ENCODE measurements around the gene HNRNPLL. TPM values are rescaled to one million over a fixed set of nuclear protein-coding genes. Genes with fewer than 3 reads are reported as not detected.

The HNRNPLL gene
- total RNA-seq, 1 donor: 46.0 TPM

DNA sequence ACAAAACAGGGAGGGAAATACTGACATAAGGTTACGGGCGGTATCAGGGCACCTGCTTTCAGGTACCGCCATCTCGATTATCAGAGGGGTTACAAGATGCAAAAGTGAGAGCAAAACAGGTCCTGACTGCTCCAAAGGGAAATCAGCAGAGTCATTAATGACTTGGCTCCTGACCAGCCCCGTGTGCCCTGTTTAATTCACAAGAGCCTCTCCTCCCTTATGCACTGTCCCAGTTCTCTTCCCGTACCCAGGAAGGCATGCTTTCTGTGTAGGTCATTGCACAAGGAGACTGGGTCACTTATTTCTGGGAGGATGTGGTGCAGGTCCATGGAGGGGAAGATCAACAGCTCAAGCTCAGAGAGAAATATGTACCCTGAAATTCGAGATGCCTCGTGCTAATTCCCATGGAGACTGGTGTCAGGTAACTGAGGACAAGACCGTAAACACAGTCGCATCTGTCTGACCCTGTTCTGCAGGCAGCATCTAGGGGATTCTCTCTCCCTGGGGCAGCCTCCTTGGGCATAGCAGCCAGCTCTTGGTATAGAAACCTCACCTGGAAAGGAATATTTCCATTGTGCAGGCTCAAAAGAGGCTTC lies 79.9 kb downstream of the HNRNPLL start:
- Histone ChIP-seq H3K9me3 (ENCODE audit: low read depth, low read length) (no peaks in the 10 kb centered on the region), H3K79me2 (ENCODE audit: insufficient read depth, low read length) (no peaks in the 10 kb centered on the region), H3K27ac (ENCODE audit: low read depth, low read length) (no peak overlapping the region), H3K4me1 (ENCODE audit: insufficient read depth, low read length) (peaks cover 11% of the 10 kb centered on the region), H3K4me2 (ENCODE audit: insufficient read depth, low read length) (no peak overlapping the region), H2AFZ (ENCODE audit: low read length) (no peak overlapping the region), H3K36me3 (ENCODE audit: insufficient read depth, low read length) (no peaks in the 10 kb centered on the region), H4K20me1 (ENCODE audit: insufficient read depth, low read length) (no peaks in the 10 kb centered on the region), H3K4me3 (ENCODE audit: insufficient read depth, low read length) (no peak overlapping the region), H3K27me3 (ENCODE audit: insufficient read depth, low read length) (peaks cover 22% of the 10 kb centered on the region)
- TF ChIP-seq, protein P1, sequence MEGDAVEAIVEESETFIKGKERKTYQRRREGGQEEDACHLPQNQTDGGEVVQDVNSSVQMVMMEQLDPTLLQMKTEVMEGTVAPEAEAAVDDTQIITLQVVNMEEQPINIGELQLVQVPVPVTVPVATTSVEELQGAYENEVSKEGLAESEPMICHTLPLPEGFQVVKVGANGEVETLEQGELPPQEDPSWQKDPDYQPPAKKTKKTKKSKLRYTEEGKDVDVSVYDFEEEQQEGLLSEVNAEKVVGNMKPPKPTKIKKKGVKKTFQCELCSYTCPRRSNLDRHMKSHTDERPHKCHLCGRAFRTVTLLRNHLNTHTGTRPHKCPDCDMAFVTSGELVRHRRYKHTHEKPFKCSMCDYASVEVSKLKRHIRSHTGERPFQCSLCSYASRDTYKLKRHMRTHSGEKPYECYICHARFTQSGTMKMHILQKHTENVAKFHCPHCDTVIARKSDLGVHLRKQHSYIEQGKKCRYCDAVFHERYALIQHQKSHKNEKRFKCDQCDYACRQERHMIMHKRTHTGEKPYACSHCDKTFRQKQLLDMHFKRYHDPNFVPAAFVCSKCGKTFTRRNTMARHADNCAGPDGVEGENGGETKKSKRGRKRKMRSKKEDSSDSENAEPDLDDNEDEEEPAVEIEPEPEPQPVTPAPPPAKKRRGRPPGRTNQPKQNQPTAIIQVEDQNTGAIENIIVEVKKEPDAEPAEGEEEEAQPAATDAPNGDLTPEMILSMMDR (IDR thresholded peaks at IDR 0.05; ENCODE audit: extremely low read depth, low read depth, low read length): no peak
- no peak for DNase-seq (ENCODE audit: insufficient read length, low spot score, missing footprints)

DNA sequence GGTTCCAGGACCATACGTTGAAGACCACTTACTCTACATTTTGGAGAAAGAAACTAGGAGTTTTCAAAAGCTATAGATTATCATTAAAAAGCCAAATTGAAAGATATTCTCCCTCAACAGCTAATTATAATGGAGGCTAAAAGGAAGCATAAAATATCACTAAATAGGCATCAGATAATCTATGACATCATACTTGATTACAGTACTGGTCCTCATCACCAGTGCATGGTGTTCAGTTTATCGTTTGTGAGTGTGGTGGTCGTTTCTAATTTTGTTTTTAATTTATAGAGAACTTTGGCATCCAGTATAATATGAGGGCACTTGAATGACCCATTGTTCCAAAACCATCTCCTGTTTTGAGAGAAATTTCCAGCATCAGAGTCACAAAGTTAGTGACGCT lies 80.9 kb downstream of the HNRNPLL start:
- no peaks in the 10 kb centered on the region for H4K20me1 ChIP-seq (ENCODE audit: insufficient read depth, low read length)
- no peak overlapping the region for H3K4me3 ChIP-seq (ENCODE audit: insufficient read depth, low read length)
- peaks cover 27% of the 10 kb centered on the region for H3K27me3 ChIP-seq (ENCODE audit: insufficient read depth, low read length)
- no peak overlapping the region for H2AFZ ChIP-seq (ENCODE audit: low read length)
- no peaks in the 10 kb centered on the region for H3K9me3 ChIP-seq (ENCODE audit: low read depth, low read length)
- H3K4me2 ChIP-seq (ENCODE audit: insufficient read depth, low read length): no peak overlapping the region
- TF ChIP-seq, protein P1 (IDR thresholded peaks at IDR 0.05; ENCODE audit: extremely low read depth, low read depth, low read length): no peak
- DNase-seq (ENCODE audit: insufficient read length, low spot score, missing footprints): no peak
- peaks cover 9% of the 10 kb centered on the region for H3K4me1 ChIP-seq (ENCODE audit: insufficient read depth, low read length)
- no peak overlapping the region for H3K27ac ChIP-seq (ENCODE audit: low read depth, low read length)
- H3K36me3 ChIP-seq (ENCODE audit: insufficient read depth, low read length): no peaks in the 10 kb centered on the region
- H3K79me2 ChIP-seq (ENCODE audit: insufficient read depth, low read length): no peaks in the 10 kb centered on the region

DNA sequence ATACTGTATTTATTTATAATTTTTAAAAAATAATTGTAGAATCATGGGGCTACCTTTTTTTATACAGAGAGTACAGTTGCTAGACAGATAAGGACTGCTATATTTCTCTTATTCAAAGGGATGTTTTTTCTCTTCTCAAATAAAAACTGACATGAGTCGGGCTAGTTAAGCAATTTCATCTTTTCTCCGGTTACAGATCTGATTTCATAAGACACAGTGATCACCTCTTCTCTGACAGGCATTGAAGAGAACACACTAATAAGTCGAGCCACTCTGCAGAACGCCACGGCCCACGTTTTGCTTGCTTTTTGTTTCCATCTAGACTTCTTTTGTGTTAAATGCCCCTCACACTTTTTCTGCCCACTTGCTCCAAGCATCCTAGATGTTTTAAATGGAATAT lies 85.4 kb downstream of the HNRNPLL start:
- Histone ChIP-seq H3K36me3 (ENCODE audit: insufficient read depth, low read length) (no peaks in the 10 kb centered on the region), H2AFZ (ENCODE audit: low read length) (no peak overlapping the region), H3K27me3 (ENCODE audit: insufficient read depth, low read length) (peaks cover 18% of the 10 kb centered on the region), H3K79me2 (ENCODE audit: insufficient read depth, low read length) (no peaks in the 10 kb centered on the region), H3K27ac (ENCODE audit: low read depth, low read length) (no peak overlapping the region), H3K4me2 (ENCODE audit: insufficient read depth, low read length) (no peak overlapping the region), H3K4me3 (ENCODE audit: insufficient read depth, low read length) (no peak overlapping the region), H3K9me3 (ENCODE audit: low read depth, low read length) (no peaks in the 10 kb centered on the region), H3K4me1 (ENCODE audit: insufficient read depth, low read length) (no peaks in the 10 kb centered on the region), H4K20me1 (ENCODE audit: insufficient read depth, low read length) (no peaks in the 10 kb centered on the region)
- DNase-seq (ENCODE audit: insufficient read length, low spot score, missing footprints): no peak
- TF ChIP-seq, protein P1 (IDR thresholded peaks at IDR 0.05; ENCODE audit: extremely low read depth, low read depth, low read length): no peak

DNA sequence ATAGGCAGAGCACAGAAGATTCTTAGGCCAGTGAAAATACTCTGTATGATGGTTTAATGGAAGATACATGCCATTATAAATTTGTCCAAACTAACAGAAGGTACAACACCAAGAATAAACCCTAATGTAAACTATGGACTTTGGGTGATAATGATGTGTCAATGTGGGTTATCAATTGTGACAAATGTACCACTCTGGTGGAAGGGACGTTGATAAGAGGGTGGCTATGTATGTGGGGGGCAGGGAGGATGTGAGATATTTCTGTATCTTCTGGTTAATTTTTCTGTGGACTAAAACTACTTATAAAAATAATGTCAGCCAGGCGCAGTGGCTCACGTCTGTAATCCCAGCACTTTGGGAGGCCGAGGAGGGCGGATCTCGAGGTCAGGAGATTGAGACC lies 86.2 kb downstream of the HNRNPLL start:
- Histone ChIP-seq H3K4me3 (ENCODE audit: insufficient read depth, low read length) (no peak overlapping the region), H3K4me2 (ENCODE audit: insufficient read depth, low read length) (no peak overlapping the region), H3K4me1 (ENCODE audit: insufficient read depth, low read length) (no peaks in the 10 kb centered on the region), H3K9me3 (ENCODE audit: low read depth, low read length) (no peaks in the 10 kb centered on the region), H3K79me2 (ENCODE audit: insufficient read depth, low read length) (no peaks in the 10 kb centered on the region), H3K27ac (ENCODE audit: low read depth, low read length) (no peak overlapping the region), H3K27me3 (ENCODE audit: insufficient read depth, low read length) (peaks cover 18% of the 10 kb centered on the region), H3K36me3 (ENCODE audit: insufficient read depth, low read length) (no peaks in the 10 kb centered on the region), H2AFZ (ENCODE audit: low read length) (no peak overlapping the region), H4K20me1 (ENCODE audit: insufficient read depth, low read length) (no peaks in the 10 kb centered on the region)
- TF ChIP-seq, protein P1 (IDR thresholded peaks at IDR 0.05; ENCODE audit: extremely low read depth, low read depth, low read length): no peak
- no peak for DNase-seq (ENCODE audit: insufficient read length, low spot score, missing footprints)
